ELF-1 (cell line): ENCODE measurements around the gene CIB2.

Experiments used
- DNase-seq: peaks from one replicate; pipeline ENCODE4 v3.0.0-alpha.2; 2016; ENCODE audit warnings: low read depth, low spot score

Gene CIB2

DNA sequence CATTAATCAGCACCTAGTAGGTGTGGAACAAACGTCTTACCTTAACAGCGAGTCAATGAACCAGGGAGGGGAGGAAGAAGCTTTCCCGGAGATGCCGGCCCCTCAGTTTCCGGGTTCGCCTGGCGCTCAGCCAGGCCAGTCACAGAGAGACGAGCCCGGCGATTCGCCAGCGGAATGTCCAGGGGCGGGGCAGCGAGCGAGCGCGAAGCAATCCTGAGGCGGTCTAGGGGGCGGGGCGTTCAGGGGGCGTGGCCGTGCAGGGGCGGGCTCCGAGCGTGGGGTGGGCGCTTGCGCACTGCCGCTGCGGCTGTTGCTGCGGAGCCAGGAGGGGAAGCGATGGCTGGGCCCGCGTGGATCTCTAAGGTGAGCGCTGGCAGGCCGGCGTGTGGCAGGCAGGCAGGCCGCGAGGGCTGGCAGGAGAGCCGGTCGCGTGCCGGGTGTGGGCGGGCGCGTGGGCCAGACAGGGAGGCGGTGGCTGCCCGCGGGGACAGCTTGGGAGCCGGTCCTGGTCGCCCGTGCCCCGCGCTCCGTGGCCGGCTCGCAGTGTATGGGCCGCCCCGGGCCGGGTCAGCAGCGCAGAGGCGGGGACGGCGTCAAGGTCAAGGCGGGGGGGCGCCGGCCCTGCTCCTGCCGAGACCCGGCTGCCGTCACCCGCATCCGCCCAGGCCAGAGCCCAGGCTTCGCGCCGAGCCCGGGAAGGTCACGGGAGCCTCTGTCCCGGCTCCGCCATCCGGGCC is 18.0 kb upstream of the CIB2 start, which contains the start of gene IDH3A:
Gene IDH3A (plus strand): TSS at position 295 of the 737 bp plus-strand sequence. CDS start 42 bp downstream, at position 337.
- DNase-seq = peak; percentile 91

DNA sequence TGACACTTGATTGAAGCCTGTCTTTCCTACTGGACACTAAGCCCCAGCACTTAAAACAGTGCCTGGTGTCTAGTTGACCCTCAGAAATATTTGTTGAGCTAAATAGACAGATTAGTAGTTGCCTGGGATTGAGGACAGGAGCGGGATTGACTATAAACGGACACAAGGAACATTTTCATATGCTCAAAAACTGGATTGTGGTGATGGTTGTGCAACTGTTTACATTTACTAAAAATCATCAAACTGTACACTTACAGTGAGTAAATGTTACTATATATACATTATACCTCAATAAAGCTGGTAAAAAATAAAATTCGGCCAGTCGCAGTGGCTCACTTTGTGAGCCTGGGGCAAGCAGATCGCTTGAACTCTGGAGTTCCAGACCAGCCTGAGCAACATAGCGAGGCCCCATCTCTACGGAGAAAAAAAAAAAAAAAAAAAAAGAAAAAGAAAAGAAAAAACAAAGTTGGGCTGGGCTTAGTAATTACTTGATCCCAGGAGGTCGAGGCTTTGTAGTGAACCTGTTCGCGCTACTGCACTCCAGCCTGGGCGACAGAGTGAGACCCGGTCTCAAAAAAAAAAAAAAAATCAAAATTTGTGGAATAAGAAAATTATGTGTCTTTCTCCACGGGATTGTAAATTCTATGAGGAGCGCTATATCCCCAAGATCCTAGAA is 17.3 kb upstream of the CIB2 start:
- no peak for DNase-seq

GRCh38 chr15:78147566-78147965 is 16.3 kb upstream of the CIB2 start:
- DNase-seq = no peak

GRCh38 chr15:78146425-78147154 is 15.3 kb upstream of the CIB2 start:
- DNase-seq = no peak

- DNase-seq = no peak
These were observed 11.1 kb upstream of the CIB2 start for GRCh38 chr15:78142332-78142731.

DNA sequence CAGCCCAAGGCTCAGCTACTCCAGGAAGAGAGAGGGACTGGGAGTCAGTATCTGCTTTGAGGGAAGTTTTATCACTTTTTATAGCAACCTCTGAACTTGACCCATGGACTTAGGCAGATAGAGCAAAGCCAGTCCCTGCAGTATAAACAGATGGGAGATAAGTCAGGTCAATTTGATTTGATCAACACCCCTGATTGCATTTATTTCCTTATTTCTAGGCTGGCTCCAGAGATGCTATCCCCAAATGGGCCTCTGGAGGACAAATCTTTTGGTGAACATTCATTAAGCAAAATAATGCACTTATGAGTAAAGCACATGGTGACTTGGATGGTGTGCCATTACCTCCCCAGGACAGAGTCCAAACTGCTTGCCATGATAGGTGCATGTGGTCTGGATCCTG is 9.0 kb upstream of the CIB2 start:
- no peak for DNase-seq

DNA sequence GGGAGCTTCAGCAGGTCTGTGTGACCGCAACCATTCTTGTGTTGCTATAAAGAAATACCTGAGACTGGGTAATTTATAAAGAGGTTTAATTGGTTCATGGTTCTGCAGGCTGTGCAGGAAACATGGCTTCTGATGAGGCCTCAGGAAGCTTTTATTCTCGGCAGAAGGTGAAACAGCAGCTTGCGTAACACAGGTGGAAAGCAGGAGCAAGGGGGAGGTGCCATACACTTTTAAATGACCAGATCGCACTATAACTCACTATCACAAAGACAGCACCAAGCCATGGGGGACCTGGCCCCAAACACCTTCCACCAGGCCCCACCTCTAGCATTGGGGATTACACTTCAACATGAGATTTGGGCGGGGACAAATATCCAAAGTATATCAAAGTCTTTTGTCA is 8.3 kb upstream of the CIB2 start:
- DNase-seq = no peak

GRCh38 chr15:78133801-78134200 is 2.6 kb upstream of the CIB2 start:
- no peak for DNase-seq

DNA sequence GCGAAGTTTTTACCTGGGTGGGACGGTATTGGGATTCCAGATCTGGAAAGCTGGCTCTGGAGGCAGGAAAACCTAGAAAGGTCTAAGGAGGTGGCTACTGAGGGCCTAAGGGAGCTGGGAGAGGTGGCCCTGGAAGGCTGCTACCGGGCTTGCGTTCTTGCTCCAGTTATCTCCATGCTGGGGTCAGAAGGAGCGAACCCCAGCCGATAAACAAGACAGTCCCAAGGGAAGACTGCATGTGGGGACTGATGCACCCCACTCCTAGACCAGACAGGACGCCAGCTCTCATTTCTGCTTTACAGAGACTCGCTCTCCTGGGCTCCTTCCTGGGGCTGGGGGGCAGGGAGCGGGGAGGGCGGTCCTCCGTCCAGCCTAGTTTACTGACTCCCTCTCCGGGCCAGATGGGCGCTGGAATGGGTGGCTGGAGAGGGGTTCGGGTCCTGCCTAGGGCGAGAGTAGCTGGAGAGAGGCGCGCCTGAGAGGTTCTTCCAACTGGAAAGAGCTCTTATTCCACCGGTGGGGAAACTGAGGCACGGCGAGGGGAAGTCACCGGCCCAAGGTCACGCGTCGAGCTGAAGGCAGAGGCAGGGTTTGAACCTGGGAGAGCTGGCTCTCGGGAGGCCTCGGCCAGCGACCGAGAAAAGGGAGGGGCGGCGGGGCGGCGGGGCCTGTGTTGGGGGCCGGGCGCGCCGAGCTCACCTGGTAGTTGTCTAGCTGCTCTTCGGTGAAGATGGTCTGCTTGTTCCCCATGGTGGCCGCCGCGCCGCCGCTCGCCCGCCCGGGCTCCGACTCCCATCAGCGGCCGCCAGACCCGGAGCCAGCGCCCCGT is 565 bp downstream of the CIB2 start:
- no peak for DNase-seq

DNA sequence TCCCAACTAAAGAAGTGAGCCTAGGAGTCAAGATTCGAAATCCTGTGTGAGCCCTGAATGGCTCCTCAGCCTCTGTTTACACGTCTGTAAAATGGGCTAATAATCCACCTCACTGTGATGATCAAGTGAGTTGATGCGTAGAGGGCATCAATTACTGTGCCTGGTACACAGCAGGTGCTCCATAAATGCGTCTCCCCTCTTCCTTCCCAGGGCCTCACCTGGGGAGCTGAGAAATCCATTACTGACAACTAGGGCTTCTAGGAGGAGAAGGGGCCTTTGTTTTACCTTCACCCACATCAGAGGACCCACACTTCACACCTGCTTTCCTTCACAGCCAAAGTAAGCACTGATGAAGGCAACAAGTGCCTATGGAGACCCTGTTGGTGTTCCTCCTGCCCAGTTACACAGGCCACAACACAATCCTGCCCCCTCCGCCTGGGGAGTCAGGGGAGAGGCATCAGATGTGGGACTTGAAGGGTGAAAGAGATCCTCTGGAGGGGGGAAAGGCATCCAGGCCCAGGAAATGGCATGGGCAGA is 1.4 kb downstream of the CIB2 start:
- DNase-seq = no peak

DNA sequence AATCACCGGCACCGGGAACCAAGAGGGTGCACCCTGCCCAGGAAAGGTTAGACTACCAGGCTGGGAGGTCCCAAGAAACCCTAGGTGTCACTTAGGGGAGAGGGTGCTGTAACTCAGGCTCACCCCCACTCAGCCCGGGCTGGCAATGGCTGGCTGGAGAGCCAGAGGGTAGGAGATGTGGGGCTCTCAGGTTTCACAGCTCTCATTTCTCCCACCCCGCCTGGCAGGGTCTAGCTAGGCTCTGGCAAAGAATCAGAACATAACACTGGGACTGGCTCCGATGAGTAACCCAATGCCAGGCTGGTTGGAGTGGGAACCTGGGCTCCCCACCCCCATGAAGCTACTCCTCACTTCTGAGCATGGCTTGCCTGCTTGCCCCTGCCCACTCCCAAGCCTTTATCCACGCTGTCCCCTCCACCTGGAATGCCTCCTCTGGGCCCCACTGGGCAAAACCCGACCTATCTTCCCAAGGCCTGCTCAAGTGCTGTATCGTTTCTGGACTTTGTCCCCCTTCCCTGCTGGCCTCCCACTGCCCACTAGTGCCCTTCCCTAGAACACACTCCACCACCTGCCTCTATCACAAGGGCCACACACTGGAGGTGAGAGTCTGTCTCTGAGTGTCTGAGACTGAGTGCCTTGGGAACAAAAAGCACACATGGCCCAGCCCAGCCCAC is 2.0 kb downstream of the CIB2 start:
- no peak for DNase-seq

DNA sequence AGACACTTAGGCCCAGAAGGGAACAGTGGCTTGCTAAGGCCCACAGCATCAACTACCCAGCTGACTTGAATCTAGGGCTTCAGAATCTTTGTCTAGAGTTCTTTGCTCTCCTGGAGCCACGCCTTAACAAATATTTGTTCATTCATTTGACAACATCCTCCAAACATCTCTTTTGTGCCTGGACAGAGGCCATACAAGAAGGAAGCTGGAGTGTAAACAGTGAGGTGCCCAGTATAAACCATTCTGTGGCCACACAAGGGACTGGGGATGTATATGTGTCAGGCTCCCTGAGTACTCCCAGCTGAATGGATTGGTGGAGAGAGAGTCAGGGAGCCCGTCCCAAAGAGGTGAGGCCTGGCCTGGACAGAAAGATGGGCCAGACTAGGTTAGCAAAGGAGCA is 3.4 kb downstream of the CIB2 start:
- DNase-seq = no peak

DNA sequence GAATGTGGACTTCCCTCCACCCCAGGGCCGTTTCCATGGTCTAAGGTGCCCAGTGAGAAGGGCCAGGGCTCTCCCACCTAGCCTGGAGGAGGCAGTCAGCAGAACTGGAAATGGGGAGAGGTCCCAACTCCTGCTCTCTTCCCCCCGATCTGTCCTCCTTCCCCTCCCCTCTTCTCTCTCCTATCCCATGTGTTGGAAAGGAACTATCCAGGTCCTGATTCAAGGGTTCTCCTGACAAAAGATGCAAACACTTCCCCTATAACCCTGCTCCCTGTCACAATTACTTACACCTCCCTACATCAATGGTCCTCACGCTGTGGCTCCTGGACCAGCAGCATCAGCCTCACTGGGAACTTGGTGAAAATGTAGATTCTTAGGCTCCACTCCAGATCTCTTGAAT is 6.0 kb downstream of the CIB2 start:
- DNase-seq = no peak

DNA sequence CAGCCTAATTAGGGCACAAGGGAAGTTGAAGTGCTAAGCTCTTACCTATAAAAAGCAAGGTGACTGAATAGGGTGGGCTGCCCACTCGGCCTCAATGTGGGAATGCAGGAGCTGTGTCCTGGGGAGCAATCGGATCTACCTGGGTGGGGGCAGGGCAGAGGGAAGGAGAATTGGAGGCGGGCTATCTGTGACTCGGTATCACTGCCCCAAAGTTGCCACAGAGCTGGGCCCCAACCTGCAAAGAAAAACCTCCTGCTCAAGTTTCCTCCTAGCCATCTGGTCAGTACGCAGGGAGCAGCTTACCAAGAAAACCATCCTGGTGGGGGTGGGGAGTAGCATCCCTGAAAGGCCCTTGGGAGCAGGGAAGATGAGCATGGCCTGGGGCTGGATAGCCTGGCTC is 10.7 kb downstream of the CIB2 start:
- DNase-seq = no peak

GRCh38 chr15:78112551-78112950 is 18.7 kb downstream of the CIB2 start:
- no peak for DNase-seq

DNA sequence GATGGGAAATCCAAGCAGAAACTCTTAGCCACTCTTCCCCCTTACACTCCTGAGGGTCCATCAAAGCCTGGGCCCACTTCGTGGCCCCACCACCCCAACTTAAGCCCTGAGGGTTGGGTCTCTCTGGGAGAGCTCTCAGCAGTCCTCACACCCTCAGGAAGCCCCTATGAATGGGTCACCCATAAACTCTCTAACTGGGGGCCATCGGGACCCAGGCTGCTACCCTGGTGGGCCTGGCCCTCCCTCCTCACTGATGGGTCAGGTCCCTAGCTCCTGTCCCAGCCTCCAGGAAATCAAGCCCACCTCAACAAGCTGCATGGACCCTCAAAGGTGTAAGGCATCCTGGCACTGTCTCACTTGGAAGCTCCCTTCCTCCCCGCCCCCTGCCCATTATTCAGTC is 19.5 kb downstream of the CIB2 start:
- DNase-seq = no peak

GRCh38 chr15:78110916-78111475 is 20.2 kb downstream of the CIB2 start:
- no peak for DNase-seq

- no peak for DNase-seq
These were observed 21.1 kb downstream of the CIB2 start for GRCh38 chr15:78110096-78110495.

DNA sequence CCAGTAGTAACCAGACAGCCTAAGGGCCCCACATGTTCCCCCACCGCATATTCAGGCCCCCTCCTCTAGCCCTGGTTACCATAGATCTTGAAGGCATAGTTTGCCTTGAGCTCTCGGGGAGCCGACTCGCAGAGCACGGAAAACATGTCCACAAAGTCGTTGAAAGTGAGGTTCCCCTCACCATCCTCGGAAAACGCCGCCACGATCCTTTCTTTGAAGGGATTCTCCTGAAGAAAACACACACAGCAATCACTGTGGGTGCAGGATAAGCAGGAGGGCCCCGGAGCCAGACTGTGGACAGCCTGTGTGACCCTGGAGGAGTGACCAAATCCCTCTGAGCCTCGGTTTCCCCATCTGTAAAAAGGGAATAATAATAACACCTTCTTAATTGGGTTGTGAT is 22.1 kb downstream of the CIB2 start:
- DNase-seq = no peak

- peak; percentile 85 for DNase-seq
These were observed 22.8 kb downstream of the CIB2 start for GRCh38 chr15:78108300-78109084.
